Omental fat pad (tissue), 4 donors: ENCODE measurements around the gene ANKLE2. TPM values are rescaled to one million over a fixed set of nuclear protein-coding genes. Genes with fewer than 3 reads are reported as not detected.
A peak's percentile ranks its signal among the peaks of the same experiment; 100 is the strongest.

Experiments
- ATAC-seq: fragments of 150-250 bp; one replicate; pipeline ENCODE4 v1.9.1; 2016; ENCODE audit warnings: mild to moderate bottlenecking, moderate library complexity; ENCODE audit not compliant: low FRiP score
- DNase-seq: peaks from one replicate; pipeline ENCODE4 v3.0.0-alpha.2; 2019; ENCODE audit warnings: low spot score
- total RNA-seq, 4 donors: library from RNA; depleted of rRNA; stranded (reverse); fragments of >200 nt; gene quantifications; one replicate each; pipeline ENCODE4 v1.1.0, GENCODE V29; 2016
- TF ChIP-seq, protein P1 (sequence below), 3 donors: fragments of 450-650 bp; IDR thresholded peaks; one replicate each; pipeline ENCODE4 v1.5.1; 2016 to 2017; ENCODE audit warnings: antibody characterized with exemption in 3 of 3, mild to moderate bottlenecking in 3 of 3, moderate library complexity in 2 of 3

ANKLE2 gene
- total RNA-seq, 4 donors from 2014 or later: 69.0 to 187 (median 76.7) TPM

DNA sequence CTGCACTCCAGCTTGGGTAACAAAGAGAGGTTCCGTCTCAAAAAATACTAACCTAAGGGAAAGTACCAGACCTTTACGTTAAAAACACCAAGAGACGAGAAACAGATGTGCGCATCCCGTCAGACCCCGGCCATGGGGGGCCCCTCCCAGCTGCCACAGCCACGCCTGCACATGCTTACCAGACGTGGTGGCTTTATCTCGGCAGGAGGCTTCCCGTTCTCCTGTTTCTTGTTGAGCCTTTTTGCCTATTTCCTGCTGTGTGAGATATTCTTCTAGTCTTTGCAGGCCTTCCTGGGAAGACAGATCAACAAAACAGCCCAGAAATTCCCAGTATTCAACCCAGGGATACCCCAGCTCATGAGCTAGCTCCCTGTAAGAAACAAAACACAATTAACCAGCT lies 27.4 kb downstream of the ANKLE2 start:
- TF ChIP-seq, protein P1, sequence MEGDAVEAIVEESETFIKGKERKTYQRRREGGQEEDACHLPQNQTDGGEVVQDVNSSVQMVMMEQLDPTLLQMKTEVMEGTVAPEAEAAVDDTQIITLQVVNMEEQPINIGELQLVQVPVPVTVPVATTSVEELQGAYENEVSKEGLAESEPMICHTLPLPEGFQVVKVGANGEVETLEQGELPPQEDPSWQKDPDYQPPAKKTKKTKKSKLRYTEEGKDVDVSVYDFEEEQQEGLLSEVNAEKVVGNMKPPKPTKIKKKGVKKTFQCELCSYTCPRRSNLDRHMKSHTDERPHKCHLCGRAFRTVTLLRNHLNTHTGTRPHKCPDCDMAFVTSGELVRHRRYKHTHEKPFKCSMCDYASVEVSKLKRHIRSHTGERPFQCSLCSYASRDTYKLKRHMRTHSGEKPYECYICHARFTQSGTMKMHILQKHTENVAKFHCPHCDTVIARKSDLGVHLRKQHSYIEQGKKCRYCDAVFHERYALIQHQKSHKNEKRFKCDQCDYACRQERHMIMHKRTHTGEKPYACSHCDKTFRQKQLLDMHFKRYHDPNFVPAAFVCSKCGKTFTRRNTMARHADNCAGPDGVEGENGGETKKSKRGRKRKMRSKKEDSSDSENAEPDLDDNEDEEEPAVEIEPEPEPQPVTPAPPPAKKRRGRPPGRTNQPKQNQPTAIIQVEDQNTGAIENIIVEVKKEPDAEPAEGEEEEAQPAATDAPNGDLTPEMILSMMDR (IDR thresholded peaks at IDR 0.05): no peak
- DNase-seq (no peak), ATAC-seq (no peak)

GRCh38 chr12:132731574-132731973 lies 30.1 kb downstream of the ANKLE2 start:
- ATAC-seq (no peak), DNase-seq (no peak)
- TF ChIP-seq, protein P1 (IDR thresholded peaks at IDR 0.05): no peak

DNA sequence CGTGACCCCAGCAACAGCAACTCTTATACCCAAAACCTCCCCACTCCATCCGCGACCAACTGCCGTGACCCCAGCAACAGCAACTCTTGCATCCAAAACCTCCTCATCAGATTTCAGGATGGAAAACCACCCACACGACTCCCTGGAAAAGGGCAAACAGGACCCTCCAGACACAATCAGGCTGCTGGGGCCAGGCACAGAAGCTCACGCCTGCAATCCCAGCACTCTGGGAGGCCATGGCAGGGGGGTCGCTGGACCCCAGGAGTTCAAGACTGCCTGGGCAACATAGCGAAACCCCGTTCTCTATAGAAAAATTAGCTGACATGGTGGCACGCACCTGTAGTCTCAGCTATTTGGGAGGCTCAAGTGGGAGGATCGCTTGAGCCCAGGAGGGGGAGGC lies 31.3 kb downstream of the ANKLE2 start:
- no peak for ATAC-seq
- TF ChIP-seq, protein P1 (IDR thresholded peaks at IDR 0.05): no peak
- DNase-seq: no peak

GRCh38 chr12:132729541-132730320 lies 31.9 kb downstream of the ANKLE2 start:
- ATAC-seq: no peak
- TF ChIP-seq, protein P1 (IDR thresholded peaks at IDR 0.05): no peak
- DNase-seq: no peak

DNA sequence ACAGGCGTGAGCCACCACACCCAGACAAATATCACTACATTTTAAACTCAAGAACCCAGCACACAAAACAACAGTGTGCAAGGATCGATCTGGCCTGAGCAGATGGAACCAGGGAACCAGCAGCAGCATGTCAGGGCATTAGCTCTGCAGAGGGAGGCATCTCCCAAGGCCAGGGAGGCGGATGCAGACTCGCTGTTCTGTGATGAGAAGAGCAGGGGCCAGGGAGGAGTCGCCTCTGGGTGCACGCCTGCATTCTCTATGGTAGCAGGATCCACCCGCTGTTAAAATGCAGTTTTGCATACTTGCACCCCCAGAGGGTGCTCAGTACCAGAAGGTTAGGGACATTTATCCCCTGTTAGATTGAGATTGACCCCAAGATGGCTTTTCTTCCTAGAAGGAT lies 33.1 kb downstream of the ANKLE2 start:
- DNase-seq (no peak), ATAC-seq (no peak)
- TF ChIP-seq, protein P1 (IDR thresholded peaks at IDR 0.05): no peak

DNA sequence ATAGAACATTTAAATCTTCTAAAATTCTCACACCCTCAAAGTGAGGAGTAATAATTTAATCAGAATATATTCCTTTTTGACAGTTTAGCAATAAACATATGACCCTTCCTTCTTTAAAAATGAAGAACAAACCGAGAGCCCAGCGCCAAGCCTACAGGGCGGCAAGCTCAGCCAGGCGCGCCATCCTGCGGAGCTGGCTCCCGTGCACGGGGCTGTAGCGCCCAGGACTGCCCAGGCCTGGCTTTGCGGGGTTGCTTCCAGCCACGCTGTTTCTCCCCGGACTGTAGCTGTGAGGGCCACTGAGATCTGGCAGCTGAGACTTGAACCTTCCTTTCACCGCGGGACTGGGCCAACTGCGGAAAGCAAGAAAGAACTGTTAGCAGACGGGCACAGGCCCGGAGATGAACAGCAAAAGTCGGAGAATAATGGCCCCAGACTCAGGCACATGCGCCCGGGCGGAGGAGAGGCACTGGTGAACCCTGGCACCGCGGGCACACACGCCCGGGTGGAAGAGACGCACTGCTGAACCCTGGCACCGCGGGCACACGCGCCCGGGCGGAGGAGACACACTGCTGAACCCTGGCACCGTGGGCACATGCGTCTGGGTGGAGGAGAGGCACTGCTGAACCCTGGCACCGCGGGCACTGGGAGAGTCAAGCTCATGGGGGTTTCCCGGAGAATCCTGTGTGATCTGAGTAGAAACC lies 34.4 kb downstream of the ANKLE2 start:
- TF ChIP-seq, protein P1 (IDR thresholded peaks at IDR 0.05): no peak
- DNase-seq: no peak
- peak; percentile 22 for ATAC-seq
